AG09309 (cell line): Measurements from ENCODE around the gene ANKRD10.

ENCODE experiments used
- DNase-seq: peaks from one replicate; pipeline ENCODE4 v3.0.0-alpha.2; 2010; ENCODE audit warnings: low read depth
- H3K4me3 ChIP-seq: 2 replicates; pipeline ENCODE4 v1.5.1; 2011; ENCODE audit warnings: mild to moderate bottlenecking, low read depth, low read length, moderate library complexity; ENCODE audit not compliant: control insufficient read depth
- CTCF ChIP-seq: IDR thresholded peaks from 2 replicates; pipeline ENCODE4 v1.5.1; 2011; ENCODE audit warnings: mild to moderate bottlenecking, low read depth, low read length, inconsistent platforms; ENCODE audit not compliant: insufficient read depth, control insufficient read depth; ENCODE audit errors: missing control alignments

ANKRD10 gene

DNA sequence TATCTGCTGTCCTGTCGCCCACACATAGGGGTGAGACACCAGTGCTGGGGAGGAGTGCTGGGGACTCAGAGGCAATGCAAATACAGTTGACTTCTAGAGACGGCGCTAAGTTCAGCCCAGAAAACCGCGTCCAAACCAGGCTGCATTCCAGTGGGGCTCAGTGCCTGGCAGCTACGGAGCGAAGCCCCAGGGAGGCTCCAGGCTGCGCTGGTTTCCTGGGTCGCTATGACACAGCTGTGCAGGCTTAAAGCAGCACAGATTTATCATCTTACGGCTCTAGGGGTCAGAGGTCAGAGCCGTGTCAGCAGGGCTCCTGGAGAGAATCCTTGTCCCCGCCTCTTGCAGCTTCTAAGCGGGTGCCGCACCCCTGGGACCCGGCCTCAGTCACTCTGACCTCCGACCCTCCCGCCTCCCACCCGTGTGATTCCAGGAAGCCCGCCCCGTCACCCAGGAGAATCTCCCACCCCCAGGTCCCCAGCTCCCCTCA lies 61.6 kb downstream of the ANKRD10 start:
- no peak overlapping the region for H3K4me3 ChIP-seq
- no peak for TF ChIP-seq CTCF
- DNase-seq = no peak

DNA sequence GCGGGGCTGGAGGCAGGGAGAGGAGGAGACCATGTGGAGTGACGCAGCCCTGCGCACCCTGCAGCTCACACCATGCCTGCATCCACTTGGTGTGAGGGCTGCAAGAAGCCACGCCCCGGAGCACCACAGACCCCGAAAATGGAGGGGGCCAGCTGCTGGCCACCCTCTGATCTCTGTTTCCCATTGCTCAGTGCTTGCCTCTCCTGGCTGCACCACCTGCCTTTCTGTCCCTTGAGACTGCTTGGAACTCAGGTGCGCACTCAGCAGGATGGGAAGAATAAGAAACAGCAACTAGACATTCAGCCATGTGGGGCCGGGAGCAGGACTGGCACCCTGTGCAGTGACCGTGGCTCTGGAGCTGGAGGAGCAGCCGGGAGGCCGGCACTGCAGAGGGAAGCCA lies 64.0 kb downstream of the ANKRD10 start:
- no peak for TF ChIP-seq CTCF
- no peak overlapping the region for H3K4me3 ChIP-seq
- DNase-seq = no peak

DNA sequence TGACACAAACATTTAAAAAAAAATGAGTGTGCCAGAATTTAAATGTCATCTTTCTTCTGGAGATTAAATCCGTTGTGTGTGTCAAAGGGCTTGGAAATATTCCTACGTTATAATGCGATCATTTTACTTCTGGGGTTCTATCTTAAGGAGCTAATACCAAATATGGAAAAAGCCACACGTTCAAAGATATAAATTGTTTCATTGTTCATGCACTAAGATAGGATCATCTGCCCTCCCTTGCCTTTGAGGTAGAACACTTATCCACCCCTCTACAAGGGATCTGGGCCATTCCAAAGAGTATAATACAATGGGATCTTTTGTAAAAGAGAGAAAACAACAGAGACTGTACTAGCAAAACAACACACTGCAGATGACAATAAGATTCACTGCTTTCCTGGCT lies 64.9 kb downstream of the ANKRD10 start:
- no peak for TF ChIP-seq CTCF
- DNase-seq = no peak
- no peak overlapping the region for H3K4me3 ChIP-seq

- TF ChIP-seq CTCF = no peak
- no peak for DNase-seq
- no peak overlapping the region for H3K4me3 ChIP-seq
Measured at GRCh38 chr13:110845520-110845919, 69.3 kb downstream of the ANKRD10 start.

DNA sequence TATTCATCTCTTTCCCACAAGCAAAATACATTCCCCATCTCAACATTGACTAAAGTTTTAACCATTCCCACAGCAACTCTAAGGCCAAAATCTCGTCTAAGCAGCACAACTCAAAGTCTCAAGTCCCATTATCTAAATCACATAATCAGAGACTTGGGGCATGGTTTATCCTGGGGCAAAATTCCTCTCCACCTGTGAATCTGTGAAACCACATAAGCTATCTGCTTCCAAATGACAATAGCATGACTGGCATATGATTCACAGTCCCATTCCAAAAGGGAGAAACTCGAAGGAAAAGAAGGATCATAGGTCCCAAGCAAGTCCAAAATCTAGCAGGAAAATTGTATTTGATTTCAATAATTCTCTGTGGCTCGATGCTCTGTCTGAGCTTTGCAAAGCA lies 73.0 kb downstream of the ANKRD10 start:
- no peak for TF ChIP-seq CTCF
- no peak for DNase-seq
- H3K4me3 ChIP-seq = no peak overlapping the region

GRCh38 chr13:110841406-110841805 lies 73.5 kb downstream of the ANKRD10 start:
- TF ChIP-seq CTCF = no peak
- no peak overlapping the region for H3K4me3 ChIP-seq
- no peak for DNase-seq

- no peak overlapping the region for H3K4me3 ChIP-seq
- no peak for DNase-seq
- no peak for TF ChIP-seq CTCF
Measured at GRCh38 chr13:110838867-110839538, 75.9 kb downstream of the ANKRD10 start.
